Bone marrow (tissue), 2 donors: ENCODE results near the gene KAZN.

Experiments
- DNase-seq, 2 donors: peaks; one replicate each; lab custom pipeline; 2025; lab: John Stamatoyannopoulos, UW

KAZN gene

DNA sequence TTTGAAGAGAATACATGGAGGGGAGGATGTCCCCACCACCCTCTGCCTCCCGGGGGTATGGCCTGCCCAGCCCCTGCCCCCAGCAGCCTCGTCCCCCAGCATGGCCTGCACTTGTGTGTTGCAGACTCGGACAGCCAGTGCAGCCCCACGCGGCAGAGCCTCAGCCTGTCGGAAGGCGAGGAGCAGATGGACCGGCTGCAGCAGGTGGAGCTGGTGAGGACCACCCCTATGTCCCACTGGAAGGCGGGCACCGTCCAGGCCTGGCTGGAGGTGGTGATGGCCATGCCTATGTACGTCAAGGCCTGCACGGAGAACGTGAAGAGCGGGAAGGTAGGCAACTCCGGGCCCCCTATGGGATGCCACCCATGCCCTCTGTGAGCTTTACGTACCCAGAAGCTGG is 495.6 kb downstream of the KAZN start:
- DNase-seq: no peak

DNA sequence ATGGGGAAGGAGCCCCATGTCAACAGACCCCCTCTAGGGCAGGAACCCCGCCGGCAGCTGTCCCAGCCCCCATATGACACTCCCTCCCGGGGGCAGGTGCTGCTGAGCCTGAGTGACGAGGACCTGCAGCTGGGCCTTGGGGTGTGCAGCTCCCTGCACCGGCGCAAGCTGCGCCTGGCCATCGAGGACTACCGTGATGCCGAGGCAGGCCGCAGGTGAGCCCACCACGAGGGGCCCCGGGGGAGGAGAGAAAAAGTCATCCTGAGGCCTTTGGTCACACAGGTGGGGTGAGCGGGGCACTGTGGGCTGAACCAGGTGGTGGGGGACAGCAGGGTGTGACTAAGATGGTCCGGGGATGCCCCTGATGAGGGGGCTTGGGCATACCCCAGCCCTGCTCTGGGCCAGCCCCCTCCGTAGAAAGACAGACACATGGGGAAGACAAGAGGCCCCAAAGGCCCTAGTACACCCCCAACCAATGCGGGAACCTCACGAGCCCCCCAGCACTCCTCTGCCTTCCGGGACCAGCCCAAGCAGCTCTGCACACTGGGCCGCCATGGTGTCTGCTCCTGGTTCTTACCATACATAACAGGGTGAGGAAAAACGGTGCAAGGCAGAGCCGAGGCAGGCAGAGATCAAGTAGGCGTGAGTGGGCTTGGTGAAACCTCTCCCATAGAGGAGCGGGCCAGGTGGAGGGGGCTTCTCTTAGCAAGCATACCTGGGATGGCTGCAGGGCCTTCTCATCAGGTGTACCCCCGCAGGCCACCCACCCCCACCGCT is 496.4 kb downstream of the KAZN start:
- DNase-seq: no peak

DNA sequence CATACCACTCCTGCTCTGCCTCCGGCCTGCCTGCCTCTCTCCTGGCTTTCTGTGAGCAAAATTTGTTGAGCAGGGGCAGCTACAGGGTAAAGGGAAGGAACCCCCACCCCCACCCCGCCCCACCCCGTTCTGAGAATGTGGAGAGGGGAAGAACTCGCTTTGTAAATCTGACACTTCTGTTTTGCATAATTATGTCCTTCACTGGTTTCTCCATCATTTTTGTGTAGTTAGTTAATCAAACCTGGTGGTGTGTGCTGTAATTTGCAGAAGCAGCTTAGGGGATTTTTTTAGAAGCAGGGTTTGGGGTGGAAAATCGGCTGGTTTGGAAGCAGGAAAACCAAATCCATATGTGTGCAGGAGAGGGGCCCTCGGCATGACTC is 497.0 kb downstream of the KAZN start:
- no peak for DNase-seq

DNA sequence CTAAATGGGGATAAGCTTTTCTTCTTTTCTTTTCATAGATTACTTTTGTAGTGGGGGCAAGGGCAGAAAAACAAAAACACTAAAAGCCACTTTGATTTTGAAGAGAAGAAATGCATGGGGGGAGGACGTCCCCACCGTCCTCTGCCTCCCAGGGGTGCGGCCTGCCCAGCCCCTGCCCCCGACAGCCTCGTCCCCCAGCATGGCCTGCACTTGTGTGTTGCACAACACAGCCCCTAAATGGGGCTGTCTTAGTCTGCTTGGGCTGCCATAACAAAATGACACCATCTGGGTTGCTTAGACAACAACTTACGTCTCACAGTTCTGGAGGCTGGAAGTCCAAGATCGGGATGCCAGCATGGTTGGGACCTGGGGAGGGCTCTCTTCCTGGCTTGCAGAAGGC is 497.8 kb downstream of the KAZN start:
- DNase-seq: no peak

DNA sequence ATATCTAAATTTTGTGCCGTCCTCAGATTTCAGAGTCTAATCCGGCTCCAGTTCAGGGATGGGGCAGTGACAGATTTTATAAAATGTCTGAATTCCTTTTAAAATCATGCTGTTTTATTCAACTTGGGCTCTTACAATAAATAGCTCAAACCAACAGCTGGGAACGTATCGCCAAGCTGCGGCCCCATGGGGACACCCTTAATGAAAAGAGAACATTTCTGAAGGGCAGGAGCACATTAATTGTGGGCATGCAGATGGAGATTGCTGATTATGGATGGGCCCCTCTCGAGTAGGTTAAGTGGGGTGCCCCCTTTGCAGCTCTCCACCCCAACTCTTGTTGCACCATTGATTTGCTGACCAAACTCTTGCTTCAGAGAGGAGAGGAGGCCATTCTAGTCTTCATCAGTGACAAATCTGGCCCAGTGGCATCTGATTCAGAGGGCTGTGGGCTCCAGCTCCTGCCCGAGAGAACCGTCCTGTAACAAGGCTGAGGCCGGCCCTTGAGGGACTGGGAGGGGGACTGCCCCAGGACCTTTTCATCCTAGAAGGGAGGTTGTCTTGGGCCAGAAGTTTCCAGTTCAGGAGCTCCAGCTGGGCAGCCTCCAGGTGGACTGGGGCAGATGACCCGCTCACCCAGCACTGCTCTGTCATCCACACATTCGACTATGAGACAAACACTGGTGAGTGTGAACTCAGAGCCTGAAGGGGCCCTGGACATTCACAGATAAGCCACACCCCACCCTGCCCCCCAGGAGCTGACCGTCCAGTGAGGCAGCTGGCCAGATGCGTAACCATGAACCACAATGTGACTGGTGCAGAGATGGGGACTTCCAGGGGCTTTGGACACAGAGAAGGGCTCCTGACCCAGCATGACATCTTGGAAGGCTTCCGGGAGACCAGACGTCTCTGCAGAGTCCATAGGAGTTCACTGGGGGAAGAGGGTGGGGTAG is 500.0 kb downstream of the KAZN start:
- no peak for DNase-seq

DNA sequence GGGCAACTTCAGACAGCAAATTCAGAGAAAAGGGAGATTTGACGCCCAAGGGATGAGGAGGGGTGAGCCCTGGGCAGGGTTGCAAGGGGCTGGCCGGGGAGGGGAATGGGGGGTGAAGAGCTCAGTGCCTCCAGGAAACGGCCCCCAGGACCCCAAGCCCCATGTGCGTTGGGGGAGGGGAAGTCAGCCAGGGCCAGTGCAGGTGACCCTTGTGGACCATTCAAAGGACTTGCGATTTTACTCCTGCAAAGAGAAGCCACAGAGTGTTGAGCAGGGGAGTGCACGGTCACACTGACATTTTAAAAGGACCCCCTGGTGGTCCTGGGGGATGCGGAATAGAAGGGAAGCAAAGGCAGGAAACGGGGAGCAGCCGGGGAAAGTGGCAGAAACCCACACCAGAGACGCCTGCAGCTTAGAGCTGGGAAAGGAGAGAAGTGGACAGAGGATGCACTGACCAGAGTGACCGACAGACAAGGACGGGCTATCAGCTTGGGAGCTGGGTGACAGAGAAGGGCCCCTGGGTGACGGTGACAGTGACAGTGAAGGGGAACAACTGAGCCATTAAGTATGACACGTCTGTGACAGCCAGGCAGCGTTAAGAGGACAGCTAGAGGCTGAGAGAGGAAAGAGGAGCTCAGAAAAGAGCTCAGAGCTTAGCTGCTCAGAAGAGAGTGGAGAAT is 501.1 kb downstream of the KAZN start:
- DNase-seq: no peak

DNA sequence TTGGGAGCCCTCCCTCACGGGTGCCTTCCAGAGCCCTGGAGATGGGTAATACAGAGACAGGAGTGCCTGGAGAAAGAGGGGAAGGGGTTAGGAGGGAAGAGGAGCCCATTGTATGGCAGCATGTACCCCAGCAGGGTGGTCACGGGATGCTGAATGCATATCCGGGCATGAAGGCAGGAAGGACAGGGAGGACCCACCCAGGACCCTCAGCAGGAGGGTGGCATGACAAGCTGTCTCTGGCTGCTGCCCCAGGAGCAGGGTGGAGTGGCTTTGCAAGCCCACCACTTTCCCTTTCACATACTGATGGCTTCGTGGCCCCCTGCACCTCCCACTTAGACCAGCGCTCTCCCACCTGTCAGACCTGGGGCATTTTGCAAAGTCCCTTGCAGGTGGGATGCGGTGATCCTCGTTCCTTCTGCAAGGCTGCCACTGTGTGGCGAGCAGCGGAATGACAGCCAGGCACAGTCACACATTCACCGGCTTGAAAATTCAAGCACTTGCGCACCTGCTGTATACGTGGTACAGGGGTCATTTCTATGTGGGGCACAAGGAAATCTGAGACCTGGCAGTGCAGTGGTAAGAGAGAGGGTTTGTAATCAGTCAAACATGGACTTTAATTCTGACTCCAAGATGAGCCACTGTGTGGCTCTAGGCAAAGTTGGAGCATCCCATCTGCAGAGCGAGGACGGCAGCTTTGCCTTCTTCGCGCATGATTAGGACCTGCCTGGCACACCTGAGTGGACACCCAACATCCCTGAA is 501.8 kb downstream of the KAZN start:
- DNase-seq: peak in 1 of 2 donors; percentile 6

DNA sequence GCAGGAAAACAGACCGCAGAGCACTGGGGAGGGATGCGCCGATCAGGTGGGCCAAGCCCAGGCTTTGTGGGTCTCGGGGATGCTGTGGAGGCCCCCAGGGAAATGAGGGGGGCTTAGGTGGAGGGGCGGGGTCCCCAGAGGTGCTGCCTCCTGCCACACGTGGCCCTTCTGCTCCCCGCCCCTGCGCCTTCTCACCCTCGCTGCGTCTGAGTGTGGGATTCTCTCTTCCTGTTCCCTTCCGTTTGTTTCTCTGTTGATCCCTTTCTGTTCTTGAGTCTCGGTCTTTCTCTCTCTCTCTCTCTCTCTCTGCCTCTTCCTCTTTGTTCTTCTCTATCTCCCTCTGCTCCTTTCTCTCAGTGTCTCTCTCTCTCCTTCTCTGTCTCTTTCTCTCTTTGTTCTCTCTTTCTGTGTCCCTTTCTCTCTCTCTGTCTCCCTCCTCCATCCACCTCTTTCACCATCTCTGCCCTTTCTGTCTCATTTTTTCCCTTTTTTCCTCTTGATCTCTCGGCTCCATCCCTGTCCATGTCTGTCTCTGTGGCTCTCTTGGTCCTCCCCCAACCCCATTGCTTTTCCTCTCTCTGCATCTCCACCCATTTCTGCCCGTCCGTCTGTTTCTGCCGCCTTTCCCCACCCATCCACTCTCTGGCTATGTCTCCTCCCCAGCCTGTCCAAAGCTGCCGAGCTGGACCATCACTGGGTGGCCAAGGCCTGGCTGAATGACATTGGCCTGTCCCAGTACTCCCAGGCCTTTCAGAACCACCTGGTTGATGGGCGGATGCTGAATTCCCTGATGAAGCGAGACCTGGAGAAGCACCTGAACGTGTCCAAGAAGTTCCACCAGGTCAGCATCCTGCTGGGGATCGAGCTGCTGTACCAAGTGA is 502.6 kb downstream of the KAZN start:
- DNase-seq: no peak

DNA sequence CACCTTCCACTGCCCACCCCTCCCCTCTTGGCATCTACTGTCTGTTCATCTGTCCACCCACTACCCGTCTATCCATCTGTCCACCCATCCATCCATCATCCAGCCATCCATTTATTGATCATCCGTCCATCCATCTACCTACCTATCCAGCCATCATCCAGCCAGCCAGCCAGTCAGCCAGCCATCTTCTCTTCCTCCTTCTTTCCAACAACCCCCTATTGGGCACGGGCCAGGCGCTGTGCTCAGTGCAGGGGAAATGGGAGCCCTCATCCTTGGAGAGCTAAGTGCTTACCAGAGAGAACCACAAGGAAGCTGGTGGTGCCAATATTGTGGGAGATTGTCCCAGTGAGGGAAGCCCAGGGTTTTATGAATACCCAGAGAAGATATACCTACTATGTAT is 503.3 kb downstream of the KAZN start:
- no peak for DNase-seq

DNA sequence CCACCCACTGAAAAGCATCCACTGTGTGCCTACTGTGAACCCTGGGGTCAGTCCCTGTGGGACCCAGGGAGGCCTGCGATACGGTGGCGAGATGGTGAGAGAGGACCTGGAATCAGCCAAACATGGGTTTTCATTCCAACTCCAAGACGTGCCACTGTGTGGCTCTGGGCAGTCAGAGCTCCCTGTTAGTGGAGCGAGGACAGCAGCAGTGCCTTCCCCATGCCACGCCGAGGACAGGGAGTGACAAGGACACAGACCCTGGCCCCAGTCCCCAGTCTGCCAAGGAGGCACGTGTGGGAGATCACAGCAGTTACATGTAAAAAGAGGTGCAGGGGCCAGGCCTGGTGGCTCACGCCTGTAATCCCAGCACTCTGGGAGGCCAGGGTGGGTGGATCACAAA is 504.2 kb downstream of the KAZN start:
- no peak for DNase-seq

DNA sequence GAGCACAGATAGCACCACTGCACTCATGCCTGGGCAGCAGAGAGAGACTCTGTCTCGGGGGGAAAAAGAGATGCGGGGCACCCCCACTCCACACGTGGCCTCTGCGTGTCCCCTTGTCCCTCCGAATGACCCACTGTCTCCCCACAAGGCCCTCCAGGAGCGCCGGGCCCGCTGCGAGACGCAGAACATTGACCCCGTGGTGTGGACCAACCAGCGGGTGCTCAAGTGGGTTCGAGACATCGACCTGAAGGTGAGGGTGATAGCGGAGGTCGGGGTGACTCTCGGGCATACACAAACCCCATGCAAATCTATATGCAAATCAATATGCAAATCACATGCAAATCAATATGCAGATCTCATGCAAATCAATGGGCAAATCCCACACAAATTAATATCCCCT is 504.7 kb downstream of the KAZN start:
- DNase-seq: no peak

DNA sequence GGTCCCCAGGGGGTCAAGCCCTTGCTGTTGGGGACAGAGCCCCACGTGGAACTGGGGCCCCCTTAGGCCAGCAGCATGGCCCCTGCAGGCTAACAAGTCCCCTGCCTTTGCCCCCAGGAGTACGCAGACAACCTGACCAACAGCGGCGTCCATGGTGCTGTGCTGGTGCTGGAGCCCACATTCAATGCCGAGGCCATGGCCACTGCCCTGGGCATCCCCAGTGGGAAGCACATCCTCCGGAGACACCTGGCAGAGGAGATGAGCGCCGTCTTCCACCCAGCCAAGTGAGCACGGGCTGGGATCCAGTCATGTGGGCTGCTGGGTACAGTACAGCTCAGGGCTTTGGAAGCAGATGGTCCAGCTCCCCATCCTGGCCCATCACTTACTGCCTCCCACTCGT is 505.4 kb downstream of the KAZN start:
- no peak for DNase-seq

DNA sequence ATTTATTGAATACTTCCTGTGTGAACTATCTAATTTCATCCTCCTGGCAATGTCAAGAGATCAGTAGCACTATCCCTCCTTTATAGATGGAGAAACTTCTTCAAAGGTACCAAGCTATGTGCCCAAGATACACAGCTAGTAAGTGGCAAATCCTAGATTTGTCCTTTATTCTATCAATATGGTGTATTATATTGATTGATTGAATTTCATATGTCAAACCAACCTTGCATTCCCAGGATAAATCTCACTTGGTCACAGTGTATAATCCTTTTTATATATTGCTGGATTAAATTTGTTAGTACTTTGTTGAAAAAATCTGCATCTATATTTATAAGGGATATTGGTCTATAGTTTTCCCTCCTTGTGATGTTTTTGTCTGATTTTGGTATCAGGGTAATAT is 506.3 kb downstream of the KAZN start:
- no peak for DNase-seq

DNA sequence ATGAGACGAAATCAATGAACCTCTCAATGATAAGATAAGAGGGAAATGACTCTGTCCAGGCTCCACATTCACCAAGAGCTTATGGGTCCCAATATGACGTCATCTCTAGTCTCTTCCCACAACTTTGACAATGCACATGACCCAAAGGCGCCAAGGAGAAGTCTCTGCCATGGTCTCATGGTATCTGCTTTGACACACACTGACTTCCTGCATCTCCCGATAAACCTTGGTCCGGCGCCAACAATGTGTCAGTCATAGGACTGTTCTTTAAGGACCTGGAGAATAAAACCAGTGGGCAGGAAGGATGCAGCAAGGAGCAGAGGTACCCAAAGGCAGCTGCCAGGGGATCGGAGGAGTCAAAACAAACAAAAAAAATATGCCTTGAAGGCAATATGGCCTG is 508.1 kb downstream of the KAZN start:
- DNase-seq: no peak

DNA sequence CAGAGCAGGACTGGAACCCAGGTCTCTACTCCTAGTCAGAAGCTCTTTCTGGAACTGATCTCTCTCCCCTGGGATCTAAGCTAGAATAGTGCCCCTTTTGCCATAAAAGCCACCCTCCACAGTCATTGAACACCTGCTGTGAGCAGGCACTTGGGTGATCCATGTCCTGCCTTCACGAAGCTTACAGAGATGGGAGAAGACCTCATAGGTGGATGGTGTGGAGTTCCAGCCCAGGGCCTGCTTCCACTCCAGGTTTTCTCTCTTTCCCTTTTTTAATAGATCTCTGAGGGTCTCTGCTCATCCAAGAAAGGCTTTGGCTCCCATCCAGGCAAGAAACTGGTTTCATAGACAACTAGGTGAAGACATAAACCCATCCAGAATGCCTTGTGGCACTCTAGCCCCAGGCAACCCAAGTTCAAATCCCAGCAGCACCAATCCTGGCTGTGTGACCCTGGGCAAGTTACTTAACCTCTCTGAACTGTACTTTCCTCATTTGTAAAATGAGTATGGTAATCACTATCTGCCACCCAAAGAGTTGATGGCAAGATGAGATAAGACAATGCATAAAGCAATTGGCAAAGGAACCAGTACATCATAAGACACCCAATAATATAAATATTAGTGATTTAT is 508.7 kb downstream of the KAZN start:
- DNase-seq: no peak

DNA sequence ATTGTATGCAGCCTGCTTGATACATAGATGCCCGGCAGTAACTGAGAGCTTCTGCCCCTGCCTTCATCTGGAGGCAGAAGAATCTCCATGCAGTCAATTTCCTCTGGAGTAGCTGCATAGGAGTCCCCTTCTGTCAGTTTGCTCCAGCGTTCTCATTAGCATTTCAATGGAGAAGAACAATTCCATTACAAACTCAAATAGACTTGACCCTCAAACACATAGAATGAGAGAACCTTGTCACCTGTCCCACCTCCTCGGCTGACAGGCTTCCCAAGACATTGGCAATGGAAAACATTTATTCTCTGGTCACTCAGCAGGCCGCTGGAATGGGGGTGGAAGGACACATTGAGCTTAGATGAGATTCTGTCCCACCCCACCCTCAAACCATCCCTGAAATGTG is 509.4 kb downstream of the KAZN start:
- DNase-seq: no peak

DNA sequence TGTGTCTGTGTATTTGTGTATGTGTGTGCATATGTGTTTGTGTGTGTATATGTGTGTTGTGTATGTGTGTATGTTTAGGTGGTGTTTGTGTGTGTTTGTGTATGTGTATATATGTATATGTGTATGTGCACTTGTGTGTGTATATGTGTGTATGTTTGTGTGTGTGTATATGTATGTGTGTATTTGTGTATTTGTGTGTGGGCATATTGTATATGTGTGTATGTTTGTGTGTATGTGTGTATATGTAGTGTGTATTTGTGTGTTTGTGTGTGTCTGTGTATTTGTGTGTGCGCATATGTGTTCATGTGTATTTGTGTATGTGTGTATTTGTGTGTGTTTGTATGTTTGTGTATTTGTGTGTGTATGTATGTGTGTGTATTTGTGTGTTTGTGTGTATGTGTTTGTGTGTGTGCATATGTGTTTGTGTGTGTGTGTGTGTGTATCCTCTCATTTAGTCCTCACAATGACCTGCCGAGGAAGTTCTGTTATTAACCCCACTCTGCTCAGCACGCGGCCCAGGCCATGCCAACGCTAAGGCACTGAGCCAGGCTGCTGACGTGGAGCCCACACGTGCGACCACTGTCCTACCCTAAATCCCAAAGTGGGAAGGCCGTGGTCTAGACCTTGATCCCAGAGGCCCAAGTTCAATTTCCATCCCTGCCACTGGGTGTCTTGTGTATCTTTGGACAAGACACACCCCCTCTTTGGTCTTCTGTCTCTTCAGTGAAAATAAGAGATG is 511.8 kb downstream of the KAZN start:
- no peak for DNase-seq

DNA sequence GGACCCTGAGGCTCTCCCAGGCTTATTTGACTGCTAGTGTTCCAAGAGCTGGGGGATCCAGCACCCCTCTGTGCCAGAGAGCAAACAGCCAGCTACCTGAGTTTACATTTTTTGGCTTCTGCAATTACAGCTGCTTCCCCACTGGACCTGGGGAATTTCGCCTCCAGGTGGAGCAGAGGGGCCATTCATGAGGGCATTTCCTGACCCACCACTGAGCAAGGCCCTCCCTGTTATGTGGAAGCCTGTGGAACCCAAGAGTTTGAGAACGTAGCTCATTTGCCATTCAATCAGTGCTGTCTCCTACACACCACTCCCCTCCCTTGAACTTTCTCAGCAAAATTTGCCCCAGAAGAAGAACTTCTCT is 512.4 kb downstream of the KAZN start:
- no peak for DNase-seq

DNA sequence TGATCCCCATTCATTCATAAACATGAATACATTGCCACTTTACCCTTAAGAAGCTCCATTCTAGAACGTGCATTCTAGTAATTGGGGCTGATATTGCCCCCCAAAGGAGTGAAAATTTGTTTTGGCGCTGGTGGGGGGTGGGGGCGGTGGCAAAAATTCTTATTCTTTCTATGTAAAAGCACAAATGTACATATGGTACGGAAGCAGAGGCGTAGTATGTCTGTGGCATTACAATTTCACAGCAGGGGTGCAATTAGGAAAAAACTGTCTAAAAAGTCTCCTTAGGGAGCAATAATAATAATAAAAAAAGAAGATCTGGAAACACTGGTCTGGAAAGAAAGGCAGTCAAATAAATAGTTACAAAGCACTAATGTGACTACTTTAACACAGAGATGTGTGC is 514.7 kb downstream of the KAZN start:
- no peak for DNase-seq

DNA sequence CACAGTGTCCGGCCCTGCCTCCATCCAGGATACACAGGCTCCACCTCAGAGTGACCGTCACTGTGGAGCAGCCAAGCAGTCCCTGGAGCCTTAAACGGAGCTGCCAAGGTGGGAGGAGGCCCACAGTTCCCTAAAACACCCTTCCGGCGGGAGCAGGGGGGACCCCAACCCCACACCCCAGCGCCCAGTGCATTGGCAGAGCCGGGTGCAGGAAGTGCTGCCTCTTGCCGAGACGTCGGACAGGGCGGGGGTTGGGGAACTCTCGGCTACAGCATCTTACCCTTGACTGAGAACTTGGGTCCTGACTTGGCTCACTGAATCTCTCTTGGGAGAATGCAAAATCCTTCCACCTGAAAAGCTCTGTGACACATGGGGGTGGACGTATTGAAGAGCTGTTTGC is 516.4 kb downstream of the KAZN start:
- DNase-seq: no peak
